ENCODE measurements around the gene RHBDF1.

The RHBDF1 gene

GRCh38 chr16:105521-105920 lies 33.1 kb upstream of the RHBDF1 start:
- no peak overlapping the region for H3K4me3 ChIP-seq (ENCODE audit: low read depth in 1 of 2, low read length in 2 of 2)
- no peaks in the 10 kb centered on the region for H3K27me3 ChIP-seq (ENCODE audit: low read depth, low read length)
- H3K27ac ChIP-seq (ENCODE audit: low read length) = no peak overlapping the region
- H3K36me3 ChIP-seq (ENCODE audit: control insufficient read depth in 1 of 2, insufficient read depth in 2 of 2, low read length in 2 of 2) = peaks cover 13 to 19% of the 10 kb centered on the region in 2 donors
- no peaks in the 10 kb centered on the region for H3K9me3 ChIP-seq (ENCODE audit: control insufficient read depth in 1 of 2, low read length in 2 of 2)
- H3K4me1 ChIP-seq (ENCODE audit: control insufficient read depth in 1 of 2, insufficient read depth in 2 of 2, low read length in 2 of 2) = peaks cover 0 to 15% of the 10 kb centered on the region in 2 donors

- Histone ChIP-seq H3K9me3 (ENCODE audit: control insufficient read depth in 1 of 2, low read length in 2 of 2) (no peaks in the 10 kb centered on the region), H3K27ac (ENCODE audit: low read length) (no peak overlapping the region), H3K27me3 (ENCODE audit: low read depth, low read length) (no peaks in the 10 kb centered on the region), H3K4me1 (ENCODE audit: control insufficient read depth in 1 of 2, insufficient read depth in 2 of 2, low read length in 2 of 2) (peaks cover 0 to 15% of the 10 kb centered on the region in 2 donors), H3K4me3 (ENCODE audit: low read depth in 1 of 2, low read length in 2 of 2) (no peak overlapping the region), H3K36me3 (ENCODE audit: control insufficient read depth in 1 of 2, insufficient read depth in 2 of 2, low read length in 2 of 2) (peaks cover 13 to 16% of the 10 kb centered on the region in 2 donors)
These were observed 32.5 kb upstream of the RHBDF1 start for GRCh38 chr16:104928-105327.

GRCh38 chr16:104355-104754 lies 31.9 kb upstream of the RHBDF1 start:
- H3K4me3 ChIP-seq (ENCODE audit: low read depth in 1 of 2, low read length in 2 of 2) = no peak overlapping the region
- no peak overlapping the region for H3K27ac ChIP-seq (ENCODE audit: low read length)
- peaks cover 8 to 16% of the 10 kb centered on the region in 2 donors for H3K36me3 ChIP-seq (ENCODE audit: control insufficient read depth in 1 of 2, insufficient read depth in 2 of 2, low read length in 2 of 2)

GRCh38 chr16:102060-102855 lies 29.8 kb upstream of the RHBDF1 start:
- Histone ChIP-seq H3K4me3 (ENCODE audit: low read depth in 1 of 2, low read length in 2 of 2) (no peak overlapping the region), H3K36me3 (ENCODE audit: control insufficient read depth in 1 of 2, insufficient read depth in 2 of 2, low read length in 2 of 2) (peaks cover 9 to 14% of the 10 kb centered on the region in 2 donors), H3K27ac (ENCODE audit: low read length) (no peak overlapping the region), H3K9me3 (ENCODE audit: control insufficient read depth in 1 of 2, low read length in 2 of 2) (no peaks in the 10 kb centered on the region), H3K27me3 (ENCODE audit: low read depth, low read length) (no peaks in the 10 kb centered on the region), H3K4me1 (ENCODE audit: control insufficient read depth in 1 of 2, insufficient read depth in 2 of 2, low read length in 2 of 2) (peaks cover 0 to 19% of the 10 kb centered on the region in 2 donors)

More at GRCh38 chr16:104355-104754, 31.9 kb upstream of the RHBDF1 start:
- no peaks in the 10 kb centered on the region for H3K27me3 ChIP-seq (ENCODE audit: low read depth, low read length)
- no peaks in the 10 kb centered on the region for H3K9me3 ChIP-seq (ENCODE audit: control insufficient read depth in 1 of 2, low read length in 2 of 2)
- H3K4me1 ChIP-seq (ENCODE audit: control insufficient read depth in 1 of 2, insufficient read depth in 2 of 2, low read length in 2 of 2) = peaks cover 0 to 15% of the 10 kb centered on the region in 2 donors

GRCh38 chr16:101586-101985 lies 29.2 kb upstream of the RHBDF1 start:
- Histone ChIP-seq H3K36me3 (ENCODE audit: control insufficient read depth in 1 of 2, insufficient read depth in 2 of 2, low read length in 2 of 2) (peaks cover 9 to 14% of the 10 kb centered on the region in 2 donors), H3K4me3 (ENCODE audit: low read depth in 1 of 2, low read length in 2 of 2) (no peak overlapping the region), H3K27ac (ENCODE audit: low read length) (no peak overlapping the region), H3K9me3 (ENCODE audit: control insufficient read depth in 1 of 2, low read length in 2 of 2) (no peaks in the 10 kb centered on the region), H3K27me3 (ENCODE audit: low read depth, low read length) (no peaks in the 10 kb centered on the region), H3K4me1 (ENCODE audit: control insufficient read depth in 1 of 2, insufficient read depth in 2 of 2, low read length in 2 of 2) (peaks cover 0 to 22% of the 10 kb centered on the region in 2 donors)

- H3K4me3 ChIP-seq (ENCODE audit: low read depth in 1 of 2, low read length in 2 of 2) = no peak overlapping the region
- no peaks in the 10 kb centered on the region for H3K9me3 ChIP-seq (ENCODE audit: control insufficient read depth in 1 of 2, low read length in 2 of 2)
- no peaks in the 10 kb centered on the region for H3K27me3 ChIP-seq (ENCODE audit: low read depth, low read length)
- no peak overlapping the region for H3K27ac ChIP-seq (ENCODE audit: low read length)
- H3K4me1 ChIP-seq (ENCODE audit: control insufficient read depth in 1 of 2, insufficient read depth in 2 of 2, low read length in 2 of 2) = peaks cover 0 to 21% of the 10 kb centered on the region in 2 donors
- peaks cover 9 to 14% of the 10 kb centered on the region in 2 donors for H3K36me3 ChIP-seq (ENCODE audit: control insufficient read depth in 1 of 2, insufficient read depth in 2 of 2, low read length in 2 of 2)
These were observed 28.6 kb upstream of the RHBDF1 start for GRCh38 chr16:100989-101388.

- Histone ChIP-seq H3K36me3 (ENCODE audit: control insufficient read depth in 1 of 2, insufficient read depth in 2 of 2, low read length in 2 of 2) (peaks cover 5 to 17% of the 10 kb centered on the region in 2 donors), H3K9me3 (ENCODE audit: control insufficient read depth in 1 of 2, low read length in 2 of 2) (no peaks in the 10 kb centered on the region), H3K27ac (ENCODE audit: low read length) (no peak overlapping the region), H3K4me3 (ENCODE audit: low read depth in 1 of 2, low read length in 2 of 2) (no peak overlapping the region), H3K27me3 (ENCODE audit: low read depth, low read length) (no peaks in the 10 kb centered on the region), H3K4me1 (ENCODE audit: control insufficient read depth in 1 of 2, insufficient read depth in 2 of 2, low read length in 2 of 2) (peaks cover 0 to 19% of the 10 kb centered on the region in 2 donors)
These were observed 25.4 kb upstream of the RHBDF1 start for GRCh38 chr16:97822-98221.

GRCh38 chr16:96935-97381 lies 24.5 kb upstream of the RHBDF1 start:
- Histone ChIP-seq H3K4me1 (ENCODE audit: control insufficient read depth in 1 of 2, insufficient read depth in 2 of 2, low read length in 2 of 2) (peaks cover 0 to 14% of the 10 kb centered on the region in 2 donors), H3K9me3 (ENCODE audit: control insufficient read depth in 1 of 2, low read length in 2 of 2) (no peaks in the 10 kb centered on the region), H3K27me3 (ENCODE audit: low read depth, low read length) (no peaks in the 10 kb centered on the region), H3K4me3 (ENCODE audit: low read depth in 1 of 2, low read length in 2 of 2) (no peak overlapping the region), H3K27ac (ENCODE audit: low read length) (no peak overlapping the region), H3K36me3 (ENCODE audit: control insufficient read depth in 1 of 2, insufficient read depth in 2 of 2, low read length in 2 of 2) (peaks cover 5 to 20% of the 10 kb centered on the region in 2 donors)

- H3K27ac ChIP-seq (ENCODE audit: low read length) = no peak overlapping the region
- no peaks in the 10 kb centered on the region for H3K9me3 ChIP-seq (ENCODE audit: control insufficient read depth in 1 of 2, low read length in 2 of 2)
- peaks cover 0 to 13% of the 10 kb centered on the region in 2 donors for H3K4me1 ChIP-seq (ENCODE audit: control insufficient read depth in 1 of 2, insufficient read depth in 2 of 2, low read length in 2 of 2)
- peaks cover 5 to 22% of the 10 kb centered on the region in 2 donors for H3K36me3 ChIP-seq (ENCODE audit: control insufficient read depth in 1 of 2, insufficient read depth in 2 of 2, low read length in 2 of 2)
- no peak overlapping the region for H3K4me3 ChIP-seq (ENCODE audit: low read depth in 1 of 2, low read length in 2 of 2)
- H3K27me3 ChIP-seq (ENCODE audit: low read depth, low read length) = no peaks in the 10 kb centered on the region
These were observed 22.5 kb upstream of the RHBDF1 start for GRCh38 chr16:94918-95265.

- H3K9me3 ChIP-seq (ENCODE audit: control insufficient read depth in 1 of 2, low read length in 2 of 2) = no peaks in the 10 kb centered on the region
- H3K4me1 ChIP-seq (ENCODE audit: control insufficient read depth in 1 of 2, insufficient read depth in 2 of 2, low read length in 2 of 2) = peaks cover 0 to 13% of the 10 kb centered on the region in 2 donors
- no peak overlapping the region for H3K4me3 ChIP-seq (ENCODE audit: low read depth in 1 of 2, low read length in 2 of 2)
- H3K36me3 ChIP-seq (ENCODE audit: control insufficient read depth in 1 of 2, insufficient read depth in 2 of 2, low read length in 2 of 2) = peaks cover 10 to 25% of the 10 kb centered on the region in 2 donors
- no peak overlapping the region for H3K27ac ChIP-seq (ENCODE audit: low read length)
- no peaks in the 10 kb centered on the region for H3K27me3 ChIP-seq (ENCODE audit: low read depth, low read length)
These were observed 20.3 kb upstream of the RHBDF1 start for GRCh38 chr16:92431-93339.

- no peak overlapping the region for H3K4me3 ChIP-seq (ENCODE audit: low read depth in 1 of 2, low read length in 2 of 2)
- H3K4me1 ChIP-seq (ENCODE audit: control insufficient read depth in 1 of 2, insufficient read depth in 2 of 2, low read length in 2 of 2) = peaks cover 0 to 3% of the 10 kb centered on the region in 2 donors
- H3K27me3 ChIP-seq (ENCODE audit: low read depth, low read length) = no peaks in the 10 kb centered on the region
- H3K9me3 ChIP-seq (ENCODE audit: control insufficient read depth in 1 of 2, low read length in 2 of 2) = no peaks in the 10 kb centered on the region
- H3K27ac ChIP-seq (ENCODE audit: low read length) = no peak overlapping the region
- H3K36me3 ChIP-seq (ENCODE audit: control insufficient read depth in 1 of 2, insufficient read depth in 2 of 2, low read length in 2 of 2) = peaks cover 10 to 32% of the 10 kb centered on the region in 2 donors
These were observed 19.1 kb upstream of the RHBDF1 start for GRCh38 chr16:91484-91883.

All from muscle layer of duodenum (tissue), 2 donors.